ENCODE data around the gene ZFAND2A. TPM values are rescaled to one million over a fixed set of nuclear protein-coding genes. Genes with fewer than 3 reads are reported as not detected.

The ZFAND2A gene
- total RNA-seq, 1 experiment from 2014 or later: 23.5 TPM

- in situ Hi-C loops (cut with HindIII; ENCODE audit: low pct_unique_long_range_greater_than_20kb, low sequenced_read_pairs): no loop called here
Measured at GRCh38 chr7:1137517-1138167, 22.4 kb downstream of the ZFAND2A start.

DNA sequence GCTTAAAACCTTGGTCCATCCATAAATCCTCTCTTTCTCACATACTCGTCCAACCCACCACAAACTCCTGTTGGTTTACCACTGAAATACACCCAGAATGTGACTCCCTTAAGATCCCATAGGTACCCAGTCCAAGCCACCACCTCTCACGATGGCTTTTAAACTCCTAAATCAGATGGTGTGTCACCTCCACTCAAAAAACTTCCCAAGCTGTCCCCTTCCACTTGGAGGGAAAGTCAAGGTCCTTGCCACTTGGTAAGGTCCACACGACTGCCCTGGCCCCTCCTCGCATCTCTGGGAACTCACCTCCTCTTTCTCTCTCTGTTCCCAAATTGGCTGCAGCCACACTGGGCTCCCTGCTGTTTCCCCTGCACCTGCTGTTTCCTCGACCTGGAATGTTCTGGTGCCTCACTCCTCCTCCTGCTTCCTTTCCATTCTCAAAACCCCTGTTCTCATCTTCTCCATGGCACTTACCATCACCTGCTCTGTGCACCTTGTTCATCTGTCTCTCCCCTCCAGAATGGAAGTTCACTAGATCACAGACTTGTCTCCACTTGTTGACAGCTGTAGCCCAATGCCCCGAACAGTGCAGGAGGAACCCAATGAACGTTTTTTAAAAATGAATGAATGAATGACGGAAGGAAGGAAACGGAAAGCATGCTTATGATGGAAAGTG, 23.0 kb downstream of the ZFAND2A start:
- in situ Hi-C loops (cut with HindIII; ENCODE audit: low pct_unique_long_range_greater_than_20kb, low sequenced_read_pairs): no loop called here
- DNase-seq (ENCODE audit: low read depth, low spot score): peak; percentile 44

More at GRCh38 chr7:1137517-1138167, 22.4 kb downstream of the ZFAND2A start:
- peak; percentile 25 for DNase-seq (ENCODE audit: low read depth, low spot score)

- DNase-seq (ENCODE audit: low read depth, low spot score): no peak
- in situ Hi-C loops (cut with HindIII; ENCODE audit: low pct_unique_long_range_greater_than_20kb, low sequenced_read_pairs): no loop called here
Measured at GRCh38 chr7:1134951-1135350, 25.0 kb downstream of the ZFAND2A start.

GRCh38 chr7:1131471-1132265, 28.3 kb downstream of the ZFAND2A start:
- no peak for DNase-seq (ENCODE audit: low read depth, low spot score)
- in situ Hi-C loops (cut with HindIII; ENCODE audit: low pct_unique_long_range_greater_than_20kb, low sequenced_read_pairs): no loop called here

- no peak for DNase-seq (ENCODE audit: low read depth, low spot score)
- in situ Hi-C loops (cut with HindIII; ENCODE audit: low pct_unique_long_range_greater_than_20kb, low sequenced_read_pairs): no loop called here
Measured at GRCh38 chr7:1130021-1130990, 29.7 kb downstream of the ZFAND2A start.

- in situ Hi-C loops (cut with HindIII; ENCODE audit: low pct_unique_long_range_greater_than_20kb, low sequenced_read_pairs): no loop called here
- no peak for DNase-seq (ENCODE audit: low read depth, low spot score)
Measured at GRCh38 chr7:1129431-1129830, 30.6 kb downstream of the ZFAND2A start.

DNA sequence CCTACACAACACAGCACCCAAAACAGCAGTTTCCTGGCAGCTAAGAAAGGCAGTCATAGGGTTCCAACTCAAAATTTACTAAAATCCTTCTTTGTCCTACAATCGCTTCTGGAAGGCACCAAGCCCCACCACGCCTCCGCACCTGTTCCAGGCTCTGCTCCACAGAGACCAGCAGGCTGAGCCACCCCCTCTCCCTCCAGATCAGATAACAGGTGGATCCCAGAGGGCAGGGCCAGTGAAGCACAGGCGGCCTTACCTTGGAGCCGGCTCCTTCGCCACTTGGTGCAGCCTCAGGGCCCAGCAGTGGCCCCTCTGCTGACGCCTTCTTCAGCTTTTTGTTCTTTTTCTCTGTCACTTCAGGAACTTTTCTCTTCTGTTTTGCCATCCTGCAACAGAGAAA, 33.0 kb downstream of the ZFAND2A start:
- in situ Hi-C loops (cut with HindIII; ENCODE audit: low pct_unique_long_range_greater_than_20kb, low sequenced_read_pairs): no loop called here
- no peak for DNase-seq (ENCODE audit: low read depth, low spot score)

GRCh38 chr7:1125603-1125969, 34.4 kb downstream of the ZFAND2A start:
- in situ Hi-C loops (cut with HindIII; ENCODE audit: low pct_unique_long_range_greater_than_20kb, low sequenced_read_pairs): no loop called here
- no peak for DNase-seq (ENCODE audit: low read depth, low spot score)

DNA sequence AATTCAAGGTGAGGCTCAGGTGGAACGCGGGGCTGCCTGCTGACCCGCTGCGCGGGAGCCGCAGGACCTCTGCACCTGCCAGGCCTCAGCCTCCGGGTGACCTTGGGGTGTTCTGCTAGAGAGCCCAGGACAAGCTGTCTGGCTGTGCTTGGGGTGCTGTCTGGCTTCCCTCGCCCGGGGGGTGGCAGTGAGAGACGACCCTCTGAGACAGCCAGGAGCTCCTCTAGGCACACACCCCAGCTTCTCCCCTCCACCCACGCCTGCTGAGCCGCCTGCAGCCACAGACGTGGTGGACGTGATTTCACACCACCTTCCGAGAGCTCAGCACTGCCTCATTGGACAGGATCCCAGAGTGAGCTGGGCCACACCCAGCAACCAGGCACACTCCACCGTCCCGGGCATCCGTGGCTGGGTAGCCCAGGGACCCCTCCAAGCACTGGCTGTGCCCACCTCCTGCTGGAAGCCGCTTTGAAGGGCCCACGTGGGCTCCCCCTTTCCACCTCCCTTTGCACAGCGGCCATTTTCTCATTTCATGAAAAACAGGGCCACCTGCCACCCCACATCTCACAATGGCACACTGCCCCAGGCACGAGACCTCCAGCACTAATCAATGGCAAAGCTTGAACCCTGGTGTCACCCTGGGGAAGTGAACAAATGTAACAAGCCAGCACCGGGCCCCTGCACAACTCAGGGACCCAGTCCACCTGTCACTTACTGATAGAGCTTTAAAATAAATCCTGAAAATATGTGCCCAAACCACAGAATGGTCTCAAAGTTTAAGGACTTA, 35.0 kb downstream of the ZFAND2A start:
- in situ Hi-C loops (cut with HindIII; ENCODE audit: low pct_unique_long_range_greater_than_20kb, low sequenced_read_pairs): no loop called here
- no peak for DNase-seq (ENCODE audit: low read depth, low spot score)

- in situ Hi-C loops (cut with HindIII; ENCODE audit: low pct_unique_long_range_greater_than_20kb, low sequenced_read_pairs): no loop called here
- no peak for DNase-seq (ENCODE audit: low read depth, low spot score)
Measured at GRCh38 chr7:1124164-1124563, 35.8 kb downstream of the ZFAND2A start.

DNA sequence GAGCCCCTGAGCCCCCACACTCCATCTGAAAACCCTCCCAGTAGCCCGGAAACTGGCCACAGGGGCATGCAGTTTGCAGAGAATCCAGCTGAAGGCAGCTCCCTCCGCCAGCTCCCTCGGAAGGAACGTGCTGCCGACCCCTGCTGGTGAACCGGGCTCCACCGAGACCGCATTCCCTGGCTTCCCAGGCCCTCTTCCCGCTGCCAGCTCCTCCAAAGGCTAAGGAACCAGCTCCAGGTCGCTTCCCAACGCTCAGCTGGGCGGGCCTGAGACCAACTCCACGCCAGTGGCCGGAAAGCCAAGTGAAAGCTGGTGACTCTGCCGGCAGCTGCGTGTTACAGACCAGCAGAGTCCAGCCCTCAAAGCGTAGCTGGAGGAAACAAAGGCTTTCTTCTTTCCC, 36.3 kb downstream of the ZFAND2A start:
- peak; percentile 90 for DNase-seq (ENCODE audit: low read depth, low spot score)
- in situ Hi-C loops (cut with HindIII; ENCODE audit: low pct_unique_long_range_greater_than_20kb, low sequenced_read_pairs): no loop called here

- DNase-seq (ENCODE audit: low read depth, low spot score): no peak
- in situ Hi-C loops (cut with HindIII; ENCODE audit: low pct_unique_long_range_greater_than_20kb, low sequenced_read_pairs): no loop called here
Measured at GRCh38 chr7:1122832-1123501, 37.0 kb downstream of the ZFAND2A start.

DNA sequence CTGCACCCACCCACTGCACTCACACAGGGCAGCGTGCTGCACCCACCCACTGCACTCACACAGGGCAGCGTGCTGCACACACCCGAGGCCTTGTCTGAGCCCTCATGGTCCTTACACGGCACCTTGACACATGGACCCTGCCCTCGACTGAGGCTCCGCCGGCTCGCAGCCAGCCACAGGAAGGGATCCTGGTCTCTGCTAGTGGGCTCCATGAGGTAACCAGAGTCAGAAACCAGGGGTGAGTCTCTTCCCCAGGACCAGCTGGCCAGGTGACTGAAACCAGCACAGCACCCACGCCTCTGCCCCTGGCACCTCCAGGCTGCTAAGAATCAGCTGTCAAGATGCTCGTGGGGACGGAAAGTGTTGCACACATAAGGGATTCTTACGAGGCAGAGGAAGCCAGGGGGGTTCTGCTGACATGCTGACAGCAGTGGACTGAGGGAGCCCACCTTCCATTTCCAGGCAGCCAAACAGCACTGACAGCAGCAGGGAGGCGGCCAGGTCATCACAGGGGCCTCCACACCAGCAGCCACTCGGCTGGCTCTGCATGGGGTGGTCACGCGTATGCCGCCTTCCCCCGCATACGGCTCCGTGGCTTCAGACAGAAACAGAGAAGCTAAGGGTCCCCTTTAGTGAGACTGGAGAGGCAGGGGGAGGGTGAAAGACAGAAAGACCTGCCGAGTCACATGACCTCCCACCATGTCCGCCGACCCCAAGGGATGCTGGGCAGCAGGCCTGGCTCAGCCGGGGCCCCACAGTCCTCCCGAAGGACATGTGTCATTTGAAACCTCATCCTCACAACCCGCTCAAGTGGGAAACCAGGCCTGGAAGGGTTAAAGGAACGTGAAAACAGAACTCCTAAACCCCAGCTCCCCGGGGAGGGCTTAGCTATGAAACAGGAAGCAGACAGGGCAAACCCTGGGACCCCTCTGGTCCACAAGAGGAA, 37.8 kb downstream of the ZFAND2A start:
- DNase-seq (ENCODE audit: low read depth, low spot score): no peak
- in situ Hi-C loops (cut with HindIII; ENCODE audit: low pct_unique_long_range_greater_than_20kb, low sequenced_read_pairs): no loop called here

GRCh38 chr7:1121476-1121875, 38.5 kb downstream of the ZFAND2A start:
- in situ Hi-C loops (cut with HindIII; ENCODE audit: low pct_unique_long_range_greater_than_20kb, low sequenced_read_pairs): no loop called here
- DNase-seq (ENCODE audit: low read depth, low spot score): no peak

GRCh38 chr7:1120791-1121190, 39.2 kb downstream of the ZFAND2A start:
- in situ Hi-C loops (cut with HindIII; ENCODE audit: low pct_unique_long_range_greater_than_20kb, low sequenced_read_pairs): no loop called here
- DNase-seq (ENCODE audit: low read depth, low spot score): no peak

All from SK-MEL-5 (cell line).